Right hindlimb (tissue), 1 donor: ENCODE results near the gene MYCBPAP.

ENCODE experiments used
- DNase-seq: peaks from one replicate; pipeline ENCODE4 v3.0.0-alpha.2; 2018

The MYCBPAP gene

GRCh38 chr17:50578173-50578572 is 69.9 kb downstream of the MYCBPAP start:
- DNase-seq = no peak

GRCh38 chr17:50579399-50579798 is 71.2 kb downstream of the MYCBPAP start:
- DNase-seq = no peak

- DNase-seq = no peak
These were observed 72.4 kb downstream of the MYCBPAP start for GRCh38 chr17:50580646-50581045.
